Esophagus squamous epithelium (tissue), 5 donors: ENCODE results near the gene SETD4. TPM values are rescaled to one million over a fixed set of nuclear protein-coding genes. Genes with fewer than 3 reads are reported as not detected.

ENCODE experiments used
- DNase-seq: peaks from one replicate; lab custom pipeline; 2025; lab: John Stamatoyannopoulos, UW
- H3K27ac ChIP-seq, 4 donors: fragments of 200-600 bp; sonication (generic); one replicate each; pipeline ENCODE4 v1.5.1; 2016 to 2019; ENCODE audit warnings: mild to moderate bottlenecking in 1 of 4
- H3K27me3 ChIP-seq, 4 donors: fragments of 200-600 bp; sonication (generic); 1 replicate in 3 of 4; 2 replicates in 1 of 4; pipeline versions ENCODE4 v1.5.1 to v1.6.0; 2017 to 2021; ENCODE audit warnings: antibody characterized with exemption in 1 of 4
- H3K36me3 ChIP-seq, 3 donors: fragments of 200-600 bp; sonication (generic); one replicate each; pipeline ENCODE4 v1.5.1; 2016 to 2019
- H3K4me1 ChIP-seq, 3 donors: fragments of 200-600 bp; sonication (generic); one replicate each; pipeline ENCODE4 v1.5.1; 2017 to 2019
- H3K4me3 ChIP-seq, 4 donors: fragments of 200-600 bp; sonication (generic); 1 replicate in 3 of 4; 2 replicates in 1 of 4; pipeline ENCODE4 v1.5.1; 2016 to 2019; ENCODE audit warnings: mild to moderate bottlenecking in 2 of 4, moderate library complexity in 1 of 4
- H3K9me3 ChIP-seq, 3 donors: fragments of 200-600 bp; sonication (generic); one replicate each; pipeline ENCODE4 v1.5.1; 2016 to 2019
- CTCF ChIP-seq, 6 experiments: fragments of 450-650 bp in 4 of 6; fragments of 200-600 bp in 2 of 6; sonication (generic) in 2 of 6; IDR thresholded peaks; one replicate each; pipeline ENCODE4 v1.5.1; 2016 to 2019; ENCODE audit warnings: antibody characterized with exemption in 6 of 6, mild to moderate bottlenecking in 4 of 6, moderate library complexity in 4 of 6
- POLR2A ChIP-seq, 4 donors: fragments of 450-650 bp; IDR thresholded peaks; one replicate each; pipeline ENCODE4 v1.6.1; 2017; ENCODE audit warnings: antibody characterized with exemption in 4 of 4, mild to moderate bottlenecking in 4 of 4, moderate library complexity in 3 of 4
- WGBS, 2 donors: methylation state at CpG; one replicate each; pipeline ENCODE4 v1.1.5; 2018; 5-methylcytosine and 5-hydroxymethylcytosine counted together
- intact Hi-C: fragments of 100-400 bp; cut with DNase I; formaldehyde crosslinking; loops from one replicate; pipeline ENCODE4 v1.15.0; 2022
- total RNA-seq, 4 donors: library from RNA; depleted of rRNA; stranded (reverse); fragments of >200 nt; gene quantifications; one replicate each; pipeline ENCODE4 v1.1.0, GENCODE V29; 2016
- donor health status: DM: yes; HTN: yes; CAD: no.

Gene SETD4
- total RNA-seq, 4 donors from 2014 or later, result 9.9 to 30.1 (median 14.6) TPM

GRCh38 chr21:35994613-35995012, 65.7 kb downstream of the SETD4 start:
- WGBS, 2 donors, result 59 to 60% methylated on average over 2 to 4 of the region's 4 CpGs
- no peak for DNase-seq
- H3K27ac ChIP-seq, result no peak overlapping the region
- H3K4me3 ChIP-seq, result no peak overlapping the region
- intact Hi-C loops, result no loop called here
- no peak for TF ChIP-seq CTCF (IDR thresholded peaks at IDR 0.05)
- TF ChIP-seq POLR2A (IDR thresholded peaks at IDR 0.05), result no peak
- H3K9me3 ChIP-seq, result no peaks in the 10 kb centered on the region
- peaks cover 0 to 2% (median 0%) of the 10 kb centered on the region in 3 donors for H3K4me1 ChIP-seq
- H3K36me3 ChIP-seq, result no peaks in the 10 kb centered on the region
- H3K27me3 ChIP-seq, result peaks cover 0 to 55% (median 0%) of the 10 kb centered on the region in 4 donors

GRCh38 chr21:35993875-35994490, 66.3 kb downstream of the SETD4 start:
- Histone ChIP-seq H3K27me3 (peaks cover 0 to 55% (median 0%) of the 10 kb centered on the region in 4 donors), H3K27ac (no peak overlapping the region), H3K4me1 (peaks cover 0 to 4% (median 0%) of the 10 kb centered on the region in 3 donors), H3K36me3 (no peaks in the 10 kb centered on the region), H3K4me3 (no peak overlapping the region), H3K9me3 (no peaks in the 10 kb centered on the region)
- TF ChIP-seq POLR2A (IDR thresholded peaks at IDR 0.05) (no peak), CTCF (IDR thresholded peaks at IDR 0.05) (no peak)
- intact Hi-C loops, result no loop called here
- WGBS, 2 donors, result 59 to 70% methylated on average over 3 of the region's 3 CpGs
- no peak for DNase-seq

GRCh38 chr21:35991131-35991530, 69.2 kb downstream of the SETD4 start:
- no peak overlapping the region for H3K4me3 ChIP-seq
- H3K4me1 ChIP-seq, result peaks cover 0 to 4% (median 0%) of the 10 kb centered on the region in 3 donors
- no peaks in the 10 kb centered on the region for H3K9me3 ChIP-seq
- intact Hi-C loops, result no loop called here
- H3K36me3 ChIP-seq, result no peaks in the 10 kb centered on the region
- DNase-seq, result no peak
- TF ChIP-seq POLR2A (IDR thresholded peaks at IDR 0.05), result no peak
- no peak for TF ChIP-seq CTCF (IDR thresholded peaks at IDR 0.05)
- 85 to 97% methylated on average over 3 to 6 of the region's 6 CpGs for WGBS, 2 donors
- no peak overlapping the region for H3K27ac ChIP-seq
- peaks cover 0 to 43% (median 0%) of the 10 kb centered on the region in 4 donors for H3K27me3 ChIP-seq

GRCh38 chr21:35990609-35991008, 69.7 kb downstream of the SETD4 start:
- no peak for DNase-seq
- Histone ChIP-seq H3K36me3 (no peaks in the 10 kb centered on the region), H3K4me1 (peaks cover 0 to 4% (median 0%) of the 10 kb centered on the region in 3 donors), H3K9me3 (no peaks in the 10 kb centered on the region), H3K27ac (no peak overlapping the region), H3K4me3 (no peak overlapping the region), H3K27me3 (peaks cover 0 to 38% (median 0%) of the 10 kb centered on the region in 4 donors)
- intact Hi-C loops, result no loop called here
- TF ChIP-seq CTCF (IDR thresholded peaks at IDR 0.05) (no peak), POLR2A (IDR thresholded peaks at IDR 0.05) (no peak)
- WGBS, 2 donors, result 85% methylated on average over 7 to 9 of the region's 9 CpGs

GRCh38 chr21:35989138-35989735, 71.1 kb downstream of the SETD4 start:
- no peak for DNase-seq
- Histone ChIP-seq H3K36me3 (no peaks in the 10 kb centered on the region), H3K9me3 (no peaks in the 10 kb centered on the region), H3K4me3 (no peak overlapping the region), H3K27ac (no peak overlapping the region), H3K4me1 (peaks cover 0 to 4% (median 0%) of the 10 kb centered on the region in 3 donors), H3K27me3 (peaks cover 0 to 38% (median 0%) of the 10 kb centered on the region in 4 donors)
- intact Hi-C loops, result no loop called here
- 41 to 50% methylated on average over 9 to 10 of the region's 10 CpGs for WGBS, 2 donors
- no peak for TF ChIP-seq POLR2A (IDR thresholded peaks at IDR 0.05)
- TF ChIP-seq CTCF (IDR thresholded peaks at IDR 0.05), result no peak
